ENCODE measurements around the gene HIVEP1. TPM values are rescaled to one million over a fixed set of nuclear protein-coding genes. Genes with fewer than 3 reads are reported as not detected.
"Not testable (repeated sequence)": the region's sequence is repeated elsewhere in the genome, so short reads cannot be mapped to it uniquely, and the experiment has no call there.

The HIVEP1 gene
- total RNA-seq, 1 experiment from 2014 or later, result 7.0 TPM

GRCh38 chr6:12084681-12085080, 72.6 kb downstream of the HIVEP1 start:
- DNase-seq (ENCODE audit: low spot score), result no peak

DNA sequence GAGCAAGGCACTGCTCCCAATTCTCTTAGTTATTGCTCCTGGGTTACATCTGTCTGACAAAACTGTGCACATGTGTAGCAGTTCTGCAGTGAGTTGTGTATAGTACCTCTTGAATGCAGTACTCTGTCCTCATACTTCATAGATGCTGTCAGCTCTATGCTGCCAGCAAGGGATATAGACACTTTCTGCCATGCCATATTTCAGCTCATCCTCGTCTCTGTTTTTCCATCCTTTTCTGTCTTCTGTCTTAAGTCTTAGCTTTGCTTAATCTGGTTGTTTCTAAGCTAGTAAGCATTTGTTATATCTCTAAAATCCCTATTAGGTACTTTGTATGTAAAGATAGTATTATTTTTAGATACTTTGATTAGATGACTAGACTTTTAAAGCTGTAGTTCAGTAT, 76.4 kb downstream of the HIVEP1 start:
- no peak for DNase-seq (ENCODE audit: low spot score)

DNA sequence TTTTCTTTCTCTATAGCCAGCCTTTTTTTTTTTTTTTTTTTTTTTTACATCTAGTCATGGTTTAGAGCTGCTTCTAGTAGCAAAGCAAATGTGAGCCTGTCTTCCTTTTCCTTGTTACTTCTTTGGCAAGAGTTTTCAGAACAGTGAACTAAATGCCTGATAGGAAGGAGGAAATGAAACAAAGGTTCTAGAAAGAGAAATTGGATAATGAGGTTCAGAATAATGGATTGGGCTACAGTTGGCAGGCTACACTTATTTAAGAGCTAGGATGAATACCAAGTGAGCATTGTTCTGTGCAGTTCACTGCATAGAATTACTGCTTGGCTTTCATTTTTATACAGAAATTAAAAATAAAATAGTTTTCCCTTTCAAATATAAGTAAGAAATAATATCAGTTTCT, 78.6 kb downstream of the HIVEP1 start:
- DNase-seq (ENCODE audit: low spot score), result no peak

DNA sequence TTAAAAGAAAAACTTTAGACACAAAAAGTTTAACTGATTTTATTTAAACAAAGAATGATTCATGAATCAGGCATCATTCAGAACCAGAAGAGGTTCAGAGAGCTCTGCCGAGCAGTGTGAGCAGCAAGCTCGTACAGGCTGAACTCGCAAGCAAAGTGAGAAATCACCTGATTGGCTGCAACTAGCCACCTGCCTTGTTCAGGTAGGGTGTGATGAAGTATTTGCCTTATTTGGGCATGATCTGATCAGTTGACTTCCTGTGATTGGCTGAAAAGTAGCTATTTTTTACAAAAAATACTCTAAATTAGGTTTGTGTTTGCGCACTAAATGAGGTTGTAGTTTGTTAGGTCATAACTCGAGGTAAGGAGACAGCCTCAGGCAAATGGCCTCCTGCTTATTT, 80.7 kb downstream of the HIVEP1 start:
- DNase-seq (ENCODE audit: low spot score), result no peak

DNA sequence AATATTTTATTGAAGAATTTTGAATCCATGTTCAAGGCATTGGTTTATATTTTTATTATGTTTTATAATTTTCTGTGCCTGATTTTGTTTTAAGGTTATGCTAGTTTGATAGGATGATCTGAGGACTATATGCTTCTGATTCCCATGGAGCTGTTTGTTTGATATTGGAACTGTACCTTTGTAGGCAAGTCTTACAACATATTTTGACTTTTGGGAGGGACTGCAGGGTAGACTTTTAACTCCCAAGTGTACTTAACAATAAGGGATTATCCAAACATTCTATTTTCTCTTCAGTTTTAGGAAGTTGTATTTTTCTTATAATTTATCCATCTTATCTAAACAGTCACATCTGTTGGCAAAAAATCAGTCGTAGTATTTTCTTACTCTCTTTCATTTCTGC, 82.6 kb downstream of the HIVEP1 start:
- DNase-seq (ENCODE audit: low spot score), result no peak

GRCh38 chr6:12096342-12096741, 84.2 kb downstream of the HIVEP1 start:
- DNase-seq (ENCODE audit: low spot score), result no peak

- no peak for DNase-seq (ENCODE audit: low spot score)
These were observed 85.7 kb downstream of the HIVEP1 start for GRCh38 chr6:12097791-12098190.

GRCh38 chr6:12099623-12100338, 87.7 kb downstream of the HIVEP1 start:
- no peak for DNase-seq (ENCODE audit: low spot score)

DNA sequence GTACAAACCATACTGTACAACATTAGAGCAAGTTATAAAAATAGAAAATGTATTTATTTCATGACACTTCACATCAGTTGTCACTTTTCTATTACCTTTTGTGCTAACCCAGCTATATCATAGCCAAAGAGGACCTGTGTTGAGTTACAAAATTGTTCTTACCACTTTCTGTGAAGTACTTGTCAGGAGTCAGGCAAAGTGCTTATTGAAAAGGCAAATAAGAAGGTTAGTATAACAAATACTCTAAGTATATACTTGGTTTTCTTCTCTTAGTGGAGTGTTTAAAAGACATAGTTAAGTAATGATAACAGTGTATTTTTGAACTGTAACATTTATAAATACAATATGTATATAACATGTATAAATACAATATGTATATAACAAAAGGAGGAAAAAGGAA, 88.9 kb downstream of the HIVEP1 start:
- DNase-seq (ENCODE audit: low spot score), result no peak

- DNase-seq (ENCODE audit: low spot score), result no peak
These were observed 89.7 kb downstream of the HIVEP1 start for GRCh38 chr6:12101653-12102312.

GRCh38 chr6:12102350-12102749, 90.2 kb downstream of the HIVEP1 start:
- no peak for DNase-seq (ENCODE audit: low spot score)

GRCh38 chr6:12103158-12103557, 91.0 kb downstream of the HIVEP1 start:
- DNase-seq (ENCODE audit: low spot score), result no peak

DNA sequence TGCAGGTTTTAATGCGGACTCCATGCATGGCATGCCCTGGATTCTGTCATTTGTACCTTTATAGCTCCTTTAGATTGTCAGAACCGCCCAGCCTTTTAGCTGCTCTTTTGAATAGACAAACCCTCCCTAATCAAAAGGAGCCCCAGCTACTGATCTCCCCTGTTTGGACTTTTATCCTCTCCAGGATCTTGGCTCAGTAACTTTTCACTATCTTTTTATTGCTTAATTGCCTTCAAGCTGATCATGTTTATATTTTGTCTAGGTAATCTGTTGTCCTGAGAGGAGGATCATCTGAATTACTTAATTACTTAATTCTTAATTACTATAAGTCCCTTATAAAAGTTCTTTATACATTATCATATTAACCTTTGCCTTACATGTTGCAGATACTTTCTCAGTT, 93.2 kb downstream of the HIVEP1 start:
- DNase-seq (ENCODE audit: low spot score), result no peak

- not testable (repeated sequence) for DNase-seq (ENCODE audit: low spot score)
These were observed 96.3 kb downstream of the HIVEP1 start for GRCh38 chr6:12108376-12108775.

- DNase-seq (ENCODE audit: low spot score), result no peak
These were observed 98.6 kb downstream of the HIVEP1 start for GRCh38 chr6:12110523-12111362.

DNA sequence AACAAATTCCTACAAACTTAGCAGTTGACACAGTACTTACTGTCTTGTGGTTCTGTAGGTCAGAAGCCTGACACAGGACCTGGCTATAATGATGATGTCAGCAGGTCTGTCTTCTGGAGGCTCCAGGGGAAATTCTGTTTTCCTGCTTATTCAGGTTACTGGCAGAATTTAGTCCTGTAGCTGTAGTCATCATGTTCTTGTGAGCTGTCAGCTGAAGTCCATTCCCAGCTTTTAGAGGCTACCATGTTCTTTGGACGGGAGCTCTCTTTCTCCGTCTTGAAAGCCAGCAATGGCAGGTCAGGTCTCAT, 99.2 kb downstream of the HIVEP1 start:
- DNase-seq (ENCODE audit: low spot score), result no peak

DNA sequence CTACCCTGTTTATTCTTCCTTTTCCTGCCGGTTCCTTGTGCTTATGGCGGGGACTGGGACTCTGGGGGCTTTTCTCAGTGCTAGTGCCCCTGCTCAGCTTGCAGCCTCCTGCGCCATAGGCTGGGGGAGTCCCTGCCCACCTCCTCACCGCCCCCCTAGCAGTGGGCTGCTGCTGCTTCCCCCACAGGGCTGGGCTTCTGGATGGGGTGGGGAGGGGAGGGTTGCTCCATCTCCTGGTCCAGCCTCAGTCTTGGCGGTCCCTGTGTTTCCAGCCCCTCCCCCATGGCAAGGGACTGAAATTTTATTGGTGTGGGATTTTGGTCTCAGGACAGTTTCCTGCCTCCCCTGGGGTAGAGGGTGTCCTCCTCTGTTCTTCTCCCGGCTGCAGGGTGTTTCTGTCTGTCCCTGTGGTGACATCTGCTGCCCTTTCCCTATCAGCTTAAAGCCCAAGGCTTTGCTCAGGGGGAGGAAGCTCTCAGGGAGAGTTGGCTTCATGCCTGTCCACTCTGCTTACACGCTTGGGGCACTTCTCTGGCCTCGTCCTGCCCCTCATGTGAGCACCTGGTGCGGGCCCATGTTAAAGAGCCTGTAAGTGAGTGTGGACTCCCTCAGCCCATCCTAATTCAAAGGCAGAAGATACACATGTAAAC, 100.6 kb downstream of the HIVEP1 start:
- DNase-seq (ENCODE audit: low spot score), result no peak

DNA sequence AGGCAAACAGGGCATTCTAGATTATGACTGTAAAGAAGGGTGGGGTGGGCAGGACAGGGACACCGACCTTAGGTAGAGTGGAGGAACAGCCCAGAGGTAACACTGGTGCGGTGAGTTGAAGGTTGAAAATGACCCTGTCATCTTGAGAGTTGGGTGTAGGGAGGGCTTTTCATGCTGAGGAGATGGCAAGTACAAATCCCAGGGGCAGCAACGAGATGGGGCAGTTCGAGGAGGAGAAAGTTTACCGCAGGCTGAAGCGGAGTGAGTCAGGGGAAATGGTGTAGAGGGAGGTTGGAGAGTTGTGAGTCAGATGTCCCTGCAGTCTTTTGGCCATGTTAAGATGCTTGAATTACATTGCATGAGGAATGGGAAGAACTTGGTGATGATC, 101.1 kb downstream of the HIVEP1 start:
- DNase-seq (ENCODE audit: low spot score), result no peak

- no peak for DNase-seq (ENCODE audit: low spot score)
These were observed 102.0 kb downstream of the HIVEP1 start for GRCh38 chr6:12114055-12114503.

DNA sequence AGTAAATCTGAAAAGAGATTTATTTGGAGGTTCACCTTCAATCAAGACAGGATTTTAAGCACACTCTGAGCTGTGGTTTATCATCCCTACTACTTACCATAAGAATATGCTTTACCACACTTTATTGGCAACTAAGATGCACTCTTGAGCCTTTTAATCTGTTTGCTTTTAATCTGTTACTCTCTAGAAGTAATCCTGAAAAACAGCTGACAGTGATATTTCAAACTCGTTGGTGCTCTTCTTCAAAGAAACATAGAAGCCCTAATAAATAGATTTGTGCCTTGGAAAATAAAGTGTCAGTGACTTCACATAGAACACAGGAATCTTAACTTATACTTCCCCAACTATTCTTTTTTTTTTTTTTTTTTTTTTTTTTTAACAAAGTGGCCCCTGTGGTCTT, 102.9 kb downstream of the HIVEP1 start:
- DNase-seq (ENCODE audit: low spot score), result no peak

DNA sequence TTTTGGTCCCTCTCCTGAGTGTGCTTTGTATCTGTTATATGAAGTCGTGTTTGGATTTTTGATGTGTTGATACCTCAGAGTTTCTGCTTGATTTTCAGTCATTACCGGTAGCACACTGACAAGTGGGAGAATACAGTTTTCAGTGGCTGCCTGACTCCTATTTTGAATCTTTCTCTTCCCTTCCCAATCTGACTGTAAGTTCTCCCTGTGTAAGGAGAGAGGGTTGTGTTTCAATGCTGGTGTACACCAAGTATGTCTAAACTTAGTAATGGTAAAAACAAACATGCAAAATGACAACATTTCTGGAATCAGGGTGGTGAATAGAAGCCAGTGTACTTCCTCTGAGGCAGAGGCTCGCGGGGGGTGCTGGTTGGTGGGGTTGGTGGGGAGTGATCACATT, 103.4 kb downstream of the HIVEP1 start:
- no peak for DNase-seq (ENCODE audit: low spot score)

- DNase-seq (ENCODE audit: low spot score), result no peak
These were observed 104.2 kb downstream of the HIVEP1 start for GRCh38 chr6:12116264-12116800.
